LHCN-M2 (cell line): Measurements from ENCODE around the gene MCC. TPM values are rescaled to one million over a fixed set of nuclear protein-coding genes. Genes with fewer than 3 reads are reported as not detected.
A peak's percentile ranks its signal among the peaks of the same experiment; 100 is the strongest.

ENCODE experiments used
- DNase-seq: peaks from one replicate; pipeline ENCODE4 v3.0.0-alpha.2; 2012; ENCODE audit warnings: low read depth
- total RNA-seq: library from RNA; depleted of rRNA; stranded (reverse); fragments of >200 nt; gene quantifications from 2 replicates; pipeline ENCODE4 v1.2.3, GENCODE V29; 2014

Gene MCC
- total RNA-seq, 1 experiment from 2014 or later = 10.7 TPM

DNA sequence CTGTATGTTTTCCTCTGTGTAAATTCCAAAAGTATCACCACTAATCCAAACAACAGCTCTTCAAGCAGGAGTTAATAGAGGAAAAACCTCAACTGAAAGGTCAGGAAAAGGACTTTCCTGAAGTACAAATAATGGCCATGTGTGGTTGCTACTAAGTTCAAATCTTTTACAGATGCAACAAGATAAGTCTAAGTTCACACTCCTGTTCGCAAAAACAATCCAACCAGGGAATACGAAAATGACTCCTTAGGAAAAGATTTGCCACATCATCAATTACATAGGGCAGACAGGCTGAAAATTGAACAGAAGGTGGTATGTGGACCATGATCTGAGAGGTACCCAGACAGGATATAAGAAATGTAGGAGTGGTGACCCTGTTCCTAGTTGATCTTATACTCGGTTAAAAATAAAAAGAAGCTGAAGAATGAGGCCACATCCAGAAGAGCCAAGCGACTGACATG, 263.6 kb downstream of the MCC start:
- DNase-seq = no peak

DNA sequence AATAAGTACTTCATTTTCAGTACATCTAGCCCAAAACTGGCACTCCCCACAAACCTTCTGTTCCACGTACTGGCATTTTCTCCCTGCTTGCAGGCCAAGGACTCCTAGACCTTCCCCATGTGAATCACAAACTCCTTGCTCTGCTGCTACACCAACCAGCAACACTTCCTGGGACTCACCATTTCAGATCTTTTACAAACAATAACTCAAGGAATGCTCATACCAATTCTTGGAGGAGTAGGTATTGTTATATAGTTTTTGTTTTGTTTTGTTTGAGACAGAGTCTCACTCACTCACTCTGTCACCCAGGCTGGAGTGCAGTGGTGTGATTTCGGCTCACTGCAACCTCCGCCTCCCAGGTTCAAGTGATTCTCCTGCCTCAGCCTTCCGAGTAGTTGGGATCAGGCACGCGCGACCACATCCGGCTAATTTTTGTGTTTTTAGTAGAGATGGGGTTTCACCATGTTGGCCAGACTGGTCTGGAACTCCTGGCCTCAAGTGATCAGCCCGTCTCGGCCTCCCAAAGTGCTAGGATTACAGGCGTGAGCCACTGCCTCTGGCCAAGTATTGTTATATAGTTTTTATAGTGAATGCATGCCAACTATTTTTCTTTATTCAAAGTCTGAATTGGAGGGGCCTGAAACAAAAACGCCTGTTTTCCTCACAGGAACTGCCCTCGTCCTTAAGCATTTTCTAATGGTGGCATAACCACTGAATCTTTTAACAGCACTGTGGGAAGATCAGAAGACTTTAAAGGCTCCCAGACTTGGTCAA, 264.2 kb downstream of the MCC start:
- DNase-seq = no peak

DNA sequence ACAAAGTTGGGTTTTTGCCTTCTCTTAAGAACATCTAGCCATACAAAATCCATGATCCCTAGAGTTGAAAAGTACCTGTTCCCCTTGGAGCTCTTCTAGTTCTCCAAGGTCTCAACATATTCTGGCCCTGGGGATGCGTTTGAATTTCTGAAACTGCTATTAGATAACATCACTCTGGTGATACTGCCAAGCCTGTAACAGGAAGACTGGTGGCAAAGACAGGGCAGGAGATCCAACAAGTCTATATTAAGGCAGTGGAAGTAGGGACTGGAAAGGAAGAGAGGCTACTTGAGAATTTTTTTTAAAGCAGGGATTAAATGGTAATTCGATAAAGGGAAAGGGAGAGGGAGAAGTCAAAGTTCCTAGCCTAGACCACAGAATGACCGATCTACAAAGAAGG, 264.9 kb downstream of the MCC start:
- no peak for DNase-seq

DNA sequence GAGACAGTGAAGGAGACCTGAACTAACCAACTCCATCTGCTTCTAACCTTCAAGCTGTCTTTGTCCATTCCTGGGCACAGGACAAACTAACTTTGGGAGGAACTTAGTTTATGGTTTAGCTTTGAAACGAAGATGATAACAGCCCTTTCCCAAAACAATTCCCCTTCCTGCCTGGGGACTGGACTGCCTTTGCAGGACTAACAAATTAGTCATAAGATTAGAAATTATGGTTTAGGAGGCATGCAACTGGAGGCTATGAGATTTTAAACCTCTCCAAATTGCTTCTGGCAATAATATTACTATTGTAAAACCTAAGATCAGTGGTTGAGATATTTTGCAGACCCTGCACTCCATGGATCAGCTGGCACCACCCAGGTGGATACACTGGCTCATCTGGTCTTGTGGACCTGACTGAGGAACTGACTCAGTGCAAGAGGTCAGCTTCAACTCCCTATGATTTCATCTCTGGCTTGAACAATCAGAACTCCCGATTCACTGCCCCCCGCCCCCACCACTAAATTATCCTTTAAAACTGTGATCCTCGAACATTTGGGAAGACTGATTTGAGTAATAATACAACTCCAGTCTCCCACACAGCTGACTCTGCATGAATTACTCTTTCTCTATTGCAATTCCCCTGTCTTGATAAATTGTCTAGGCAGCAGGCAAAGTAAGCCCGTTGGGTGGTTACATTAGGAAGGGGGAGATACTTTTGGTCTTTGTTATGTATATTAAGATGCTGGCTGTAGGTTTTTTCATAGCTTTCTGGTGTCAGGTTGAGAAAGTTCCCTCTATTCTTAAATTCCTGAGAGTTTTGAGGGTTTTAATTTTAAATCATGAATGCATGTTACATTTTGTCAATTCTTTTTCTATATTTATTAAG, 266.7 kb downstream of the MCC start:
- no peak for DNase-seq

DNA sequence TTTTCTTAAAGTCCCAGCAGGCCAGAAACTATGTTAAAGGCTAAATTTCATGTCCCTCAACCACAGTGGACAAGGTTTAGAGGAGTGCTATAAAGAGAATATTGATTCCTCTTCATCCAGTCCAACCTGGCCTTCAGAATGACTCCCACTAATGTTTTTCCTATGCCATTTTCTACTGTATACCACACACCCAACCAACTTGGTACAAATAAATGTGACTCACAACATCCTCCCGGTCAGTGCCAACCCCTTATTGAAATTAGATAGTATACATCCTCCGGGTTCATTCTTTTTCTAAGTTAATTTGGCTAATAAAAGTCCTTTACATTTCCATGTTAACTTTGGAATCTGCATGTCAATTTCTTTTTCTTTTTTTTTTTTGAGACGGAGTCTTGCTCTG, 268.6 kb downstream of the MCC start:
- no peak for DNase-seq

DNA sequence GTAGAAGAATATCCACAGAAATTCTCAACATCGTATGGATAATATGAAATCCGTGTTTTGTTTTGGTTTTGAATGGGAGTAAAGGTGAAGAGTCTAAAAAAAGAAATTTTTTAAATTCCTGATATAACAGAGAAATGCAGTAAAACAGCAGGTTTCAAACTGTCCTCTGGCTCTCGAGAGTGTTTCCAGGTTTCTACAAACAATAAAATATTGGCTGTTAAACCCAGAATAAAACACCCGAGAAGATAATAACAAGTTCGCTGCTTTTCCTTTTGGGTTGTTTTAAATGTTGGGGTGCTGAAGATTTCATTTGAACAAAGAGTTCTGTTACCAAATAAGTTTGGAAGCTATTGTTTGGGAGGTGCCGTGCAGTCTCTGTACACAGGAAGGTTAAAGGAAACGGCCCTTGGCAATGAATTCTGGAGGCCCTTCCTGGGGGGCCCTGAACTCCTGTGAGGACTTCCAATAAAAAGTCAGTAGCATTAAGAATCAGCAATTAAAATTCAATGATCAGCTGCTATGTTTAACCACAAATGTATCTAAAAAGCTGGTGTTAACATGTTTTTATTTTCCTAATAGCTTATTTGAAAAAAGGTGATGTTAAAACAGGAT, 269.2 kb downstream of the MCC start:
- no peak for DNase-seq

DNA sequence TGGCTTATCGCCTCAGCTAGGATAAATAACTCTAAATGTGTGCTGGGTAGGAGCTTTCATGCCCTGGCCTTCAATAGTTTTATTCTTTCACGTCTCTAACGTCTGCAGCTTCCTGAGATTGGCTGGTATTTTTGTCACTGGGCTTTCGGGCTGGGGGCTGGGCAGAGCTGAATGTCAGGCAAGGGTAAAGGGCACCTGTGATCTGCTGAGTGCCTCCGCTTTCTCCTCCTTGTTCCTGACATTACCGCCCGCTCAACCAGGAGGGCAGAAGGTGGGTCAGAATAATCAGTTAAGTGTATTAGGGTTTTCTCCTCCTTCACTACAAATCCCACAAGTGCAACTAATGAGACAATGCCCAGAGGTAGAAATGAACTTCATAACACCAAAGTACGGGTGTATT, 270.1 kb downstream of the MCC start:
- DNase-seq = no peak

DNA sequence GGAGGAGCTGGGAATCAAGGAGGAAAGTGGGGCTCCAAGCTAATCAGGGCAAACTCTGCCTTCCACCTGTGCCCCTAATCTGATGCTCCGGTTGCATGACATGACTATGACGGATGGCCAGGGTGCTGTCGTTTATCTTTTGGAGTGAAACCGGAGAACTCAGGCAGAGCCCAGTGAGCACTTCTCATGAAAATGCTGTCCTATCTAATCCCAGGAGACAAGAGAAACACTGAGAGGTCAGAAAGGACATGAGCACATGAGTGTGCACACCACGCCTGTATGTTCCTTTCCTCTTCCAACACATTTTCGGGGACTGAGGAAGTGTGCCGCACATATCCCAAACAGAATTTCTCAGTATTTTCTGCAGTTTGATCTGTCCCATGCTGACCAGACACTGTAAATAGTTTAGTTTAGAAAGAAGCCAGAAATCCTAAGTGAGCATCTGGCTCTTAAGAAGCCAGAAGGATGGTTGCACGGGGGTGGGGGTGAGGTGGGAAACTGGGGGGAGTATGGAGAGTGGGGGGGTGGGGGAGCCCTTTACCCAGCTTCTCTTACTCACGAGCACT, 270.6 kb downstream of the MCC start:
- no peak for DNase-seq

DNA sequence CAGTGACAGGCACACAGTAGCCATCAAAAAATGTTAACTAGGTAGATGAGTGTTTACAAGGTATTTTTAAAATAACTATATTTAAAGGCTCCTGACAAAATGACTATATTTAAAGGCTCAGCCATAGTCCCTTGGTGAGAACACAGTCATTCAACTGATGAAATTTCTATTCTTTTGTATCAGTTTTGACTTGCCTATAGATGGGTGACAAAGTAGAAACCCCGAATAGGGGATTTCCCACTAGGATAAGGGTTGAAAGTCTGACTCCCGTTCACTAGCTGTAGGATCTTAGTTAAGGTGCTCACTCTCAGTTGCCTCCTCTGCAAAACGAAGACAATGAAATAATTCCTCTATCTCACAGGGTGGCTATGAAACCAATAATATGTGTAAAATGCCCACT, 271.7 kb downstream of the MCC start:
- DNase-seq = no peak

DNA sequence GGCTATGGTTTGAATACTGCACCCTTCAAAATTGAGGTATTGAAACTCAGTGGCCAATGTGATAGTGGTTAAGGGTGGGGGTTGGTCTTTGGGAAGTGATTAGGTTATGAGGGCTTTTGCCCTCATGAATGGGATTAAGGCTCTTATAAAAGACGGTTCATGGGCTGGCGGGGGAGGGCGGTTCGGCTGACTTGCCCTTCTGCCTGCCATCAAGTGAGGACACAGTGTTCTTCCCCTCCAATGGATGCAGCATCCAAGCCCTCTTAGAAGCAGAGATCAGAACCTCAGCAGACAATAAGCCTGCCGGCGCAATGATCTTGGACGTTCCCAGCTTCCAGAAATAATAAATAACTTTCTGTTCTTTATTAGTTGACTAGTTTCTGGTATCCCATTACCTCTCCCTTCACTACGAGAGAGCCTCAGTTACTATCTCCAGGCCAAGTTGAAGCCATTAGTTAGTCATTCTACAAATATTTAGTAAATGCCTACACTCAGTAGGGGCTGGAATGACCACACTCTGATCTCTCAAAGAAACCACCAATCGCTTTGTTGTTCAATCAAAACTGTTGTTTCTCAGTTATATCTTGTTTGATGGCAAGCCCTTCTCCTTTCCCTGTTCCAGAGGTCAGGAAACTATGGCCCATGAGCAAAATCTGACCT, 272.7 kb downstream of the MCC start:
- no peak for DNase-seq

DNA sequence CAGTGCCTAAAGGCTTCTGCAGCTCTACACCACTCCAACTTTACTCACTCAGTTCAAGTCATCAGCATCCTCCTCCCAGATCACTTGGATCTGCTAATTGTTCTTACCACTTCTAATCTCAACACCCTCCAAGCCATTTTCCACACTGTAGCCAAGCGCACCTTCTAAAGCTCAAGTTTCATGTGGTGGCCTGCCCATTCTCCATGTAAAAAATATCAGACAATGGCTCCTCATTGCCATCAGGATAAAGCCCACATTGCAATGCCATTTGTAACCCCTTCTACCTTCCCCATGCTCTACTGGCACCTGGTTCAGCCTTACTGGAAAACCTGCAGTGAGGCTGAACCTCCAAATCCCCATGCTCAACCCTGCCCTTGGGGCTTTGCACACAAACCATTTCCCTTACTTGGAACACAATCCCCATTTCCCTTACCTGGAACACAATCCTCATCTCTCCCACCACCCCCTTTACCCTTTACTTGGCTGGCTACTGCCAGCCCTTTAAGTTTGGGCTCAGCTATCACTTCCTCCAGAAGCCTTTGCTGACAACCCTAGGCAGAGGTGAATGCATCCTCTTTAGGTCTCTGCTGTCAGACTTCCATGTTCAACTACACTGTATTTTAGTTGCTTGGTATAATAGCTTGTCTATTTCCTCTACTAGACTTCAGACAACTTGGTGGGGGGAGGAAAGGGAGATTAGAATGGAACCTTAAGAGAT, 273.5 kb downstream of the MCC start:
- no peak for DNase-seq

DNA sequence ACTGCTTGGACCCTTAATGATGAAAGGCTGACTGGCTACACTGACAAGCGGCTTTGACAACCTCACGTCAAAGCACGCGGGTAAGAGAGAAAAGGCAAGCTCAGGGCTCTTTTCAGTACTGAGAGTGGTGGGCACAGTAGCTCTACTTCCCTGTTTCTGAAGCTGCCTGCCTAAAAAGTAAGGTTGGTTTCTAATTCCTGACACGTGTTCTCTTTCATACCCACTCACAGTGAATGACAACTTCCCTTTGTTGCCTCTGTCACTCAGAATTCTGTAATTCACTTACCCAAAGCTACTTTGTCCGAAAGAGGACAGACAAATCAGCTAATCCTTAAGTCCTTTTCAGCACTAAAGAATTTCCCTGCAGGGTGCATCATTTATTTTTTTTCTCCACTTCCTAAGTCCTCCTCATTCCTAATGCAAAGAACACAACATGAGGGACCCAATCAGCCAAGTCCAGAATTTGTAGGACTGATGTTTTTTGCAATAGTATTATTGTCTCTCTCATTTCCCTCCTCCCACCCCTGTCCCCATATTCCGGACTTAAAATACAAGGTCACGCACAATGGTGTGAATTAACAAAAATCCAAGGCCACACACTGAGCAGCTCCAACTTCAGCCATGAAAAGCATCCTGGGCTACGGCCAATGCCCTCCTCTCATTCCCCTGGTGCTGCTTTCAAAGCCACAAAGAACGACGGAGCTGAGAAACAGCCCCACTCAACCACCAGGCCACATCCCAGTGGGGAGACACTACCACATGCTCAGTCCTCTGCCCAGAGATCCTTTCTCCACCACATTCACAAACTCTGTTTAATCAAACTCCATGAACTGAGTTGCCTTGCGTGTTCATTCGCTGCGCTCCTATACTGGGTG, 274.5 kb downstream of the MCC start:
- no peak for DNase-seq

DNA sequence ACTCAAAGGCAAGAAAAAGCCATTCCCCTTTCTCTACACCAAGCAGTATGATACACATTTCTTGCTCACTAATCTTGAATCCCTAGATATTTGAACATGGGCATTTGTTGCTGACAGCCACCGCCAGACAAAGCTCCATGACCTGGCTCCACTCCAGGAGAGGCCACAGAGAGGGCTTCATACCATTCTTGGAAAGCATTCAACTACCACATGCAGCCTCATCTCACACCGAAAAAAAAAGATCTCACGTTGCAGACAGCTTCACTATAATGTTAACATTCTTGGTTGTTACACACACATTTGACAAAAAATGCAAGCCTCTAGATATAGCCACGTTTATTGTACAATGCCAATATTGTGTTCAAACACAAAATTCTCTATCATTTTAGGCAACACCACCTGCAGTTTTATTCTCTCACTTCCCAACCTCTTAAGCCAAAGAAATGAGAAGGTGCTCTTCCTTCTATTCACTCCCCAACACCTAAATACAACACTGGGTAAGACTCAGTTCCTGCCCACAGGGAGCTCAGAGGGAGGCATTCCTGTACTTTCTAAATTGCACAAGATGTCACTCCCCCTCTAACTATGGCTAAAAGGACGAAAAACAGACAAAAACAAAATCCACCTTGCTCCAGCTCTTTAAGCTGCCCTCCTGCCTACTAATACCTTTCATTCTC, 275.9 kb downstream of the MCC start:
- DNase-seq = peak; percentile 75

DNA sequence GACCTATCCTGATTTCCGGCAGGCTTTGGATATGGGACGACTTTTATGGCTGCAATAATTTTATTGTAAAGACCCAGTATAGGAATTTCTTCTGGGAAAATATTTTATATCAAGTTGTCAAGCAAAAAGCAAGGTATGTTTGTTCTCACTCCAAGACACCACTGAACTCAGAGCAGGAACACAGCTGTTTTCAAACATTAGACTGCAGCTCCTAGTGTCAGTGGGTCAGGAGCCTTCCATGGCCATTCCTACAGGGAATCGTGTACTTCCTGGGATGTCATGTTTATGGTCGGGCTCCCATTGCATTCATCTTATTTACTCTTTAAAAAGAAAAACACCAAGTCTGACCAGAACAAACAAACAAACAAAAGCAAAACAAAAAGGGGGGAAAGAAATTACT, 278.8 kb downstream of the MCC start:
- no peak for DNase-seq

DNA sequence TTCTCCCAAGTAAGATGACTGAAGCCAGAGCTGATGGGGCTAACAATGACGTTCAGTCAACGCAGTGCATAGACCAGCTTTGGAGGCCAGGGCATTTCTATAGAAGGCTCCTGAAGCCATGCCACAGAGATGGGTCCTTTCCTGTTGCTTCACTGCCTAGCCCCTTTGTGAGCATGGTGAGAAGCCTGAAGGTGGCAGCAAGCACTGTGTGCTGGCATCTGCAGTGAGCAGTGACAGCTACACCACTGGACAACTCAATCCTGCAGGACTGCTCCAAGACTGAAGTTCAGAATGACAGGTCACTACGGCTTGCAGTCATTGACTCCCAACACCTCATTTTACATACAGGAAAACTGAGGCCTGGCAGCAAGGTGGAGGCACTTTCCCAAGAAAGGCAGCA, 282.4 kb downstream of the MCC start:
- no peak for DNase-seq

DNA sequence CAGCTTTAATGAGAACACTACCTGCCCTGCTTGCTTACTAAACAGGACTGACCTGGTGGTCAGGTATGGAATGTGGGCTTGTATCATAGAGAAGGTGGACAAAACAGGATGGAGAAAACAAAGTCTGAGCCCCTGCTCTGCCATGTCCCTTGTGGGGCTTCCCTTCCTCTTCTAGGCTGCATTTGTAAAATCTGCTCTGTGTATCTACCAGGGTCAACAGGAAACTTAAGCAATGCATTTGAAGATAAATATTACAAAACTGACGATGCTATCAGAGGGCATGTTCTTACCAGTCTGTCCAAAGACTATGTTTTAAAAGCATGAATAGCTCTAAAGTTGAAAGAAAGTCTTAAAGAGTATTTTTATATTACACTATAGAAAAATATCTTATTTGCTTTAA, 282.9 kb downstream of the MCC start:
- no peak for DNase-seq

DNA sequence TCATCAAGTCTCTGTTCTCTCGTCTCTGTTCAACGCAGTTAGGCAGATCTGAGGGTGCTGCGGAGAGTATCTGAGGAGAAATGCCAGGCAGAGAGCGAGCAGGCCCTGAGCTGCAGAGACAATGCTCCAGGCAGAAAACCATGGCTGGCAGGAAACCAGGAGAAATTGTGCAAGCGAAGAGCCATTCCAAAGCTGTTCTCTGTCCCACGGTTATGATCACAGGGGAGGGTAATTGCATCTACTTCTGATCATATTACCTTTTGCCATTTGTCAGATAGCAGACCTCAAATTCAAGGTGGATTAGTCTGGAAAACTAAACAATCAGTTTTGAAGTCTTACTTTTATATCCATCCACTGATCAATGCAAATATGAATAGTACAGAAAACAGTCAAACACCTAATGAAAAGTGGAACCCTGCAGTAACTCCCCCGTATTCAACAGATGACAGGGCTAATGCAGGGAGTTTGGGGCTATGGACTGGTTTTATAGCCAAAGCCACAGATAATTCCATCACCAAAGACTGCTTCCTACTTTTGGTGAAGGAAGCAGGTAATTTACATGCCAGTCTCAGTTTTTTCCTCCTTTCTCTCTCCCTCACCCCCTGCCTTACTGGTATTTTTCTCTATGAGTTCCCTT, 283.6 kb downstream of the MCC start:
- no peak for DNase-seq

DNA sequence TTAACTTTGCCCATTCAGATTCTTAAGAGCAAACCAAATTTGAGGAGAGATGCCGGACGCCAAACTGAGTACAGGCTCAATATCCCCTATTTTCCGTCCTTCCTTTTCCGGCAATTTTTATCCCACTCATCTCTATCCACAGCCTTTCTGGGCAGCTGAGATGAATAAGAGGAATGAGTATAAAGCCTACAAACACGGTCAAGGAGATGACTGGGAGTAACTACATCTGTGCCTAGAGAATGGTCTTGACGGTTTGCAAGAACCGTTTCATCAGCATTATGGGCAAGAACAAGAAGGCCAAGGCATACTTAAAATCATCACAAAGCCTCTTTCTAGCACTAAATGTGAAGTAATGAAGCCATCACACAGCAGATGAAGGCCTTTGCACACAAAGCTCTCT, 284.3 kb downstream of the MCC start:
- no peak for DNase-seq
